Neuronal stem cell (in vitro differentiated cells): ENCODE results near the gene EFNA3.
A peak's percentile ranks its signal among the peaks of the same experiment; 100 is the strongest.

Experiments used
- DNase-seq: peaks from one replicate; pipeline ENCODE4 v3.0.0-alpha.2; 2013; ENCODE audit warnings: low spot score
- H2AFZ ChIP-seq: one replicate; pipeline ENCODE4 v1.6.1; 2013; ENCODE audit warnings: mild to moderate bottlenecking, low read length, inconsistent platforms
- H2AK5ac ChIP-seq: 2 replicates; pipeline ENCODE4 v1.6.1; 2013; ENCODE audit warnings: low read depth, mild to moderate bottlenecking, inconsistent platforms, low read length, moderate library complexity, mixed read lengths
- H2BK120ac ChIP-seq: 2 replicates; pipeline ENCODE4 v1.6.1; 2013; ENCODE audit warnings: low read depth, mild to moderate bottlenecking, inconsistent platforms, low read length, moderate library complexity, mixed read lengths
- H2BK12ac ChIP-seq: one replicate; pipeline ENCODE4 v1.6.1; 2013; ENCODE audit warnings: low read length, inconsistent platforms
- H2BK15ac ChIP-seq: 2 replicates; pipeline ENCODE4 v1.6.1; 2013; ENCODE audit warnings: mild to moderate bottlenecking, low read length, inconsistent platforms, mixed read lengths
- H2BK5ac ChIP-seq: one replicate; pipeline ENCODE4 v1.6.1; 2013; ENCODE audit warnings: inconsistent platforms, mild to moderate bottlenecking, low read length, moderate library complexity
- H3K14ac ChIP-seq: one replicate; pipeline ENCODE4 v1.6.1; 2013; ENCODE audit warnings: low read length, inconsistent platforms
- H3K18ac ChIP-seq: 2 replicates; pipeline ENCODE4 v1.6.1; 2013; ENCODE audit warnings: low read length, inconsistent platforms
- H3K23ac ChIP-seq: 2 replicates; pipeline ENCODE4 v1.6.1; 2013; ENCODE audit warnings: low read depth, mild to moderate bottlenecking, mixed read lengths, low read length, inconsistent platforms; ENCODE audit not compliant: poor library complexity
- H3K27ac ChIP-seq: replicated peaks from 3 replicates; pipeline ENCODE4 v1.5.1; 2013; ENCODE audit warnings: low read length, inconsistent platforms
- H3K27me3 ChIP-seq, 3 experiments: 2 replicates each; pipeline ENCODE4 v1.6.1; 2013; ENCODE audit warnings: low read length in 3 of 3, mild to moderate bottlenecking in 2 of 3, inconsistent platforms in 1 of 3, low read depth in 1 of 3, mixed read lengths in 1 of 3, moderate library complexity in 1 of 3; ENCODE audit not compliant: control insufficient read depth in 3 of 3, insufficient read depth in 3 of 3
- H3K36me3 ChIP-seq, 2 donors: replicated peaks in 1 of 2; 2 replicates each; pipeline ENCODE4 v1.6.1; 2013; ENCODE audit warnings: low read length in 2 of 2; ENCODE audit not compliant: control insufficient read depth in 2 of 2, insufficient read depth in 2 of 2
- H3K4ac ChIP-seq: 2 replicates; pipeline ENCODE4 v1.6.1; 2013; ENCODE audit warnings: inconsistent platforms, mild to moderate bottlenecking, low read length, moderate library complexity
- H3K4me1 ChIP-seq, 2 donors: 1 replicate in 1 of 2; 2 replicates in 1 of 2; pipeline ENCODE4 v1.6.1; 2013; ENCODE audit warnings: low read length in 2 of 2, low read depth in 1 of 2; ENCODE audit not compliant: control insufficient read depth in 2 of 2, insufficient read depth in 1 of 2
- H3K4me2 ChIP-seq: one replicate; pipeline ENCODE4 v1.6.1; 2013; ENCODE audit warnings: mild to moderate bottlenecking, low read length, inconsistent platforms; ENCODE audit not compliant: insufficient read depth, poor library complexity, severe bottlenecking
- H3K4me3 ChIP-seq, 2 donors: 2 replicates each; pipeline ENCODE4 v1.5.1; 2013; ENCODE audit warnings: low read length in 2 of 2, mild to moderate bottlenecking in 2 of 2, inconsistent platforms in 1 of 2, moderate library complexity in 1 of 2
- H3K79me1 ChIP-seq: one replicate; pipeline ENCODE4 v1.6.1; 2013; ENCODE audit warnings: low read depth, mild to moderate bottlenecking, inconsistent platforms, low read length, moderate library complexity
- H3K9ac ChIP-seq: one replicate; pipeline ENCODE4 v1.6.1; 2013; ENCODE audit warnings: mild to moderate bottlenecking, low read depth, low read length, inconsistent platforms; ENCODE audit not compliant: poor library complexity
- H3K9me3 ChIP-seq, 2 donors: replicated peaks in 1 of 2; 2 replicates each; pipeline versions ENCODE3 to v1.6.1; 2013; ENCODE audit warnings: low read length in 2 of 2, mild to moderate bottlenecking in 2 of 2, inconsistent platforms in 1 of 2, low read depth in 1 of 2, mixed read lengths in 1 of 2, moderate library complexity in 1 of 2; ENCODE audit not compliant: control insufficient read depth in 2 of 2, insufficient read depth in 1 of 2
- H4K8ac ChIP-seq: one replicate; pipeline ENCODE4 v1.6.1; 2013; ENCODE audit warnings: low read depth, mild to moderate bottlenecking, inconsistent platforms, low read length, moderate library complexity
- H4K91ac ChIP-seq: one replicate; pipeline ENCODE4 v1.6.1; 2013; ENCODE audit warnings: low read length, low read depth, mild to moderate bottlenecking, inconsistent platforms; ENCODE audit not compliant: poor library complexity
- WGBS, 2 donors: extraction: QIAGEN DNeasy Blood & Tissue Kit; methylation state at CpG; one replicate each; pipeline ENCODE4 v1.1.7; 2013; ENCODE audit warnings: missing lambda C conversion rate in 2 of 2, mixed read lengths in 1 of 2; ENCODE audit not compliant: insufficient read length in 2 of 2, insufficient replicate concordance in 1 of 2; ENCODE audit errors: extremely low coverage in 2 of 2; 5-methylcytosine and 5-hydroxymethylcytosine counted together

Gene EFNA3

DNA sequence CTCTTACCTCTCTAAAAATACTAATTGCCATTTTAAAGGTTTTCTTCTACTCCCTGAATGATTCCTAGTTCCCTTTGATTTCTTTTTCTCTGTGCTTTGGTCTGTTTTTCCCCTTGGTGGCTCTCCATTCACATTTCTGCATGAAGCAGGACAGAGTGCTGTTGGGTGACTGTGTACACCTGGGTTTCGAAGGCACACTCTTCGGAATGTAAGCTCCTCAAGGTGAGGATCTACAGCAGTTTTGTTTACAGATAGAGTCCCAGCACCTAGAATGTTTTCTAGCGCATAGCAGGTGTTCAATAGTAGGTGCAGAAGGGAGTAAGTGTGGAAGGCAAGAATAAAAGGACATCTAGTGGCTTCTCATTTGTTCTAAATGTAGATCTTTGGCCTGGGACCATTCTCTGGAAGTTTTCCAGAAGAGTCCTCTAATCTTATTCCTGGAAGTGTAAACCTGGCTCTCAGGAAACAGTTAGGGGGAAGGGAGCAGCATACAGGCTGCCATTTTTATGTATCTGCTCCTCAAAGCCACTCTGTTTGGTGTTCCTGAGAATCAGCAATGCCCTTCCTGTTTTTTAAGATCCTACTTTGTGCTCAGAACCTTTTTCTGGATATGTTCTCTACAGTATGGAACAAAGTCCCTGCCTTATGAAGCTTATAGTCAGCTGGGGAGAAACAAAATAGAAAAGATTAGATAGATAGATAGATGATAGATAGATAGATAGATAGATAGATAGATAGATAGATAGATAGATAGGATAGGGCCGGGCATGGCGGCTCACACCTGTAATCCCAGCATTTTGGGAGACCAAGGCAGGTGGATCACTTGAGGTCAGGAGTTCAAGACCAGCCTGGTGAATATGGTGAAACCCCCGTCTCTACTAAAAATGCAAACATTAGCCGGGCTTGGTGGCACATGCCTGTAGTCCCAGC, 26.2 kb downstream of the EFNA3 start:
- H4K91ac ChIP-seq, result no peak overlapping the region
- H2BK120ac ChIP-seq, result no peak overlapping the region
- no peak overlapping the region for H2BK5ac ChIP-seq
- no peaks in the 10 kb centered on the region for H3K4me1 ChIP-seq
- no CpG with 5 or more reads among the region's 7 CpGs for WGBS, 2 donors
- no peak overlapping the region for H3K27ac ChIP-seq
- no peaks in the 10 kb centered on the region for H3K79me1 ChIP-seq
- H3K4me2 ChIP-seq, result no peak overlapping the region
- H4K8ac ChIP-seq, result no peak overlapping the region
- H3K14ac ChIP-seq, result no peak overlapping the region
- DNase-seq, result no peak
- no peak overlapping the region for H2BK12ac ChIP-seq
- no peak overlapping the region for H2AFZ ChIP-seq
- H3K36me3 ChIP-seq, result no peaks in the 10 kb centered on the region
- peaks cover 0 to 44% (median 0%) of the 10 kb centered on the region in 3 experiments for H3K27me3 ChIP-seq
- no peak overlapping the region for H3K4ac ChIP-seq
- H3K23ac ChIP-seq, result no peak overlapping the region
- H2BK15ac ChIP-seq, result no peak overlapping the region
- no peak overlapping the region for H3K9ac ChIP-seq
- no peaks in the 10 kb centered on the region for H3K9me3 ChIP-seq
- H2AK5ac ChIP-seq, result no peak overlapping the region
- H3K18ac ChIP-seq, result no peak overlapping the region
- H3K4me3 ChIP-seq, result no peak overlapping the region

DNA sequence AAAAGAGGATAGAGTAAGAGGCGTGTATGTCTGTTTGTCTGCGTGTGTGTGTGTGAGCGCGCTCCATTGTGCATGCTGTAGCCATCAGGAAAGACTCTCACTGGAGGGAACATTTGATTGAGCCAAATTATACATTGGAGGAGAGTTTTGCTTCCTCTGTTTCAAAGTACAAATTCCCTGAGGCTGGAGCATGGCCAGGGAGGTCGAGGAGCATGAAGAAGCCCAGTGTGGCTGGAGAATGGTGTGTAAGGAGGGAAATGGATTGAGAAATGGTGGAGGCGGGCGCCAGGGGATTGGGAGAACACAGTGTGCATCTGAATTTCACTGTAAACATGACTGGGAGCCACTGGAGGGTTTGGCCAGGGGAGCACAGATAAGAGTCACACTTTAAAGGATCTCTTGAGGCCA, 27.0 kb downstream of the EFNA3 start:
- H3K36me3 ChIP-seq, result no peaks in the 10 kb centered on the region
- H3K9me3 ChIP-seq, result no peaks in the 10 kb centered on the region
- no peak overlapping the region for H3K4ac ChIP-seq
- H4K8ac ChIP-seq, result no peak overlapping the region
- H2BK15ac ChIP-seq, result no peak overlapping the region
- no peak overlapping the region for H2BK120ac ChIP-seq
- no peak overlapping the region for H4K91ac ChIP-seq
- H3K9ac ChIP-seq, result no peak overlapping the region
- peaks cover 0 to 44% (median 0%) of the 10 kb centered on the region in 3 experiments for H3K27me3 ChIP-seq
- H3K14ac ChIP-seq, result no peak overlapping the region
- H3K23ac ChIP-seq, result no peak overlapping the region
- no peak overlapping the region for H2BK12ac ChIP-seq
- H2AFZ ChIP-seq, result no peak overlapping the region
- H2AK5ac ChIP-seq, result no peak overlapping the region
- DNase-seq, result no peak
- no peaks in the 10 kb centered on the region for H3K79me1 ChIP-seq
- H2BK5ac ChIP-seq, result no peak overlapping the region
- no peak overlapping the region for H3K27ac ChIP-seq
- H3K18ac ChIP-seq, result no peak overlapping the region
- H3K4me1 ChIP-seq, result no peaks in the 10 kb centered on the region
- no CpG with 5 or more reads among the region's 7 CpGs for WGBS, 2 donors
- H3K4me2 ChIP-seq, result no peak overlapping the region
- H3K4me3 ChIP-seq, result no peak overlapping the region

DNA sequence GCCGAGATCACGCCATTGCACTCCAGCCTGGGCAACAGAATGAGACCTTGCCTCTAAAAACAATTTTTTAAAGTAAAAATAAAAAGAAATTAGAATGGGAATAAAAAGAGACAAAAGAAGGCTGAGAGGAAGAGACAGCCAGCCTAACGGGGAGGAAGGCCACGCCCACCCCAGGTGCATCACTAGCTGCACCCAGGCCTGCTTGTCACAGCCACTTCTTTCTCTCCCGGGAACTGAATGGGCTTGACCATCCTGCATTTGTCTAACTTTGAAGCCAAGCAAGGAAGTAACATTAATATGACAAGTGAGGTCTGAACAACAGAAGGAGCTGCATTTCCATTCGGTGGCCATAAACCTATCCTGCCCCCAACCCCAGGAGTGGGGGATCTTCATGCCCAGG, 28.2 kb downstream of the EFNA3 start:
- Histone ChIP-seq H2BK15ac (peak overlapping the region; percentile 43), H3K4me1 (no peaks in the 10 kb centered on the region), H3K79me1 (no peaks in the 10 kb centered on the region), H3K4me2 (no peak overlapping the region), H3K36me3 (no peaks in the 10 kb centered on the region), H2BK5ac (no peak overlapping the region), H3K4ac (no peak overlapping the region), H3K27me3 (peaks cover 0 to 44% (median 0%) of the 10 kb centered on the region in 3 experiments), H3K4me3 (no peak overlapping the region), H4K8ac (no peak overlapping the region), H2AK5ac (no peak overlapping the region), H3K18ac (no peak overlapping the region), H2BK120ac (no peak overlapping the region), H3K14ac (no peak overlapping the region), H3K27ac (no peak overlapping the region), H3K9me3 (no peaks in the 10 kb centered on the region), H4K91ac (no peak overlapping the region), H2BK12ac (no peak overlapping the region), H3K23ac (no peak overlapping the region), H2AFZ (no peak overlapping the region), H3K9ac (no peak overlapping the region)
- no CpG with 5 or more reads among the region's 6 CpGs for WGBS, 2 donors
- DNase-seq, result no peak
